ENCODE measurements around the gene LRGUK. TPM values are rescaled to one million over a fixed set of nuclear protein-coding genes. Genes with fewer than 3 reads are reported as not detected.

LRGUK gene
- total RNA-seq, 6 experiments from 2014 or later, result 0.13 to 0.37 (median 0.31) TPM; not detected in 1

DNA sequence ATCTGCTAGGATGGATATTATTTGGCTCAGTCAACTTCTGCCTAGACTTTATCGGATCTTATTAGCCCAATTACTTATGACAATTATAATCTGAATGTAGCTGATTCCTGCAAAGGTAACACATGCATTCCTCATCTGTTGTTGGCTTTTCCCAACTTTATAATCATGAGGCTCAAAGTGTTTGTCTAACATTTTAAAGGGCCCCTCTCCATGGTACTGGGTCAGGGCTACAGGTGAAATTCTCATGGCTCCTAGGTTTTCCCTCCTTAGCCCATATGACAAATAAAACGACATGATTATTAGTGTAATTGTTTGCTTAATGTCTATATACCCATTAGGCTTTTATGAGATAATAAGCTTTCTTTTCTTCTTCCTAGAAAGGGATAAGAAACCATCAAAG lies 4.2 kb upstream of the LRGUK start:
- WGBS (ENCODE audit: insufficient coverage, low coverage, low lambda C conversion rate, missing lambda C conversion rate), result 47% methylated on average over 2 of the region's 2 CpGs

DNA sequence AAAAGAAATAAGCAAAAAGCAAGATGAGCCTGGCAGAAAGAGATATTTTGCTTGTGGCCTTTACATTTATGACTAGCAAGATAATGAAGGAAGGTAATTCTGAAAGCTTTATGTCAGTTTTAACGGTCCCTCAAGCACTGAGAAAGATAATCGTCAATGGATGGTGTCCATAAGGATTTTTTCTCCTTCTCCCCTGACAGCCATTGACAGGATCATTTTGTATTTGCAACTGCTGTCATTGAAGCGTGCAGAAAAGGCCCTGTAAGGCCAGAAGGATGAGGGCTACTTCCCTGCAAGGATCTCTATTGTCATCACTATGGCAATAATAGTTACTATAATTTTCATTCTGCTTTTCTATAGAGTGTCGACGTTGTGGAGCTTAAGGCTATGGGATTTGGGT lies 994 bp upstream of the LRGUK start:
- no peak for ATAC-seq
- Histone ChIP-seq H3K4me3 (no peak overlapping the region), H3K27ac (no peak overlapping the region), H3K4me1 (peaks cover 0 to 4% (median 0%) of the 10 kb centered on the region in 4 donors), H3K9me3 (no peaks in the 10 kb centered on the region), H3K36me3 (no peaks in the 10 kb centered on the region), H3K27me3 (no peaks in the 10 kb centered on the region)
- 84% methylated on average over 5 of the region's 5 CpGs for WGBS (ENCODE audit: insufficient coverage, low coverage, low lambda C conversion rate, missing lambda C conversion rate)
- intact Hi-C loops (cut with DNase I), result no loop called here
- DNase-seq, result no peak
- TF ChIP-seq, protein P1, sequence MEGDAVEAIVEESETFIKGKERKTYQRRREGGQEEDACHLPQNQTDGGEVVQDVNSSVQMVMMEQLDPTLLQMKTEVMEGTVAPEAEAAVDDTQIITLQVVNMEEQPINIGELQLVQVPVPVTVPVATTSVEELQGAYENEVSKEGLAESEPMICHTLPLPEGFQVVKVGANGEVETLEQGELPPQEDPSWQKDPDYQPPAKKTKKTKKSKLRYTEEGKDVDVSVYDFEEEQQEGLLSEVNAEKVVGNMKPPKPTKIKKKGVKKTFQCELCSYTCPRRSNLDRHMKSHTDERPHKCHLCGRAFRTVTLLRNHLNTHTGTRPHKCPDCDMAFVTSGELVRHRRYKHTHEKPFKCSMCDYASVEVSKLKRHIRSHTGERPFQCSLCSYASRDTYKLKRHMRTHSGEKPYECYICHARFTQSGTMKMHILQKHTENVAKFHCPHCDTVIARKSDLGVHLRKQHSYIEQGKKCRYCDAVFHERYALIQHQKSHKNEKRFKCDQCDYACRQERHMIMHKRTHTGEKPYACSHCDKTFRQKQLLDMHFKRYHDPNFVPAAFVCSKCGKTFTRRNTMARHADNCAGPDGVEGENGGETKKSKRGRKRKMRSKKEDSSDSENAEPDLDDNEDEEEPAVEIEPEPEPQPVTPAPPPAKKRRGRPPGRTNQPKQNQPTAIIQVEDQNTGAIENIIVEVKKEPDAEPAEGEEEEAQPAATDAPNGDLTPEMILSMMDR (IDR thresholded peaks at IDR 0.05), result no peak
- TF ChIP-seq POLR2A (IDR thresholded peaks at IDR 0.05), result no peak

More for the DNA sequence above, 4.2 kb upstream of the LRGUK start:
- Histone ChIP-seq H3K9me3 (no peaks in the 10 kb centered on the region), H3K36me3 (no peaks in the 10 kb centered on the region), H3K4me3 (no peak overlapping the region), H3K4me1 (peaks cover 0 to 4% (median 0%) of the 10 kb centered on the region in 4 donors), H3K27ac (no peak overlapping the region), H3K27me3 (no peaks in the 10 kb centered on the region)
- ATAC-seq (no peak), DNase-seq (no peak)
- intact Hi-C loops (cut with DNase I), result no loop called here
- TF ChIP-seq POLR2A (IDR thresholded peaks at IDR 0.05), result no peak
- TF ChIP-seq, protein P1 (IDR thresholded peaks at IDR 0.05), result no peak

DNA sequence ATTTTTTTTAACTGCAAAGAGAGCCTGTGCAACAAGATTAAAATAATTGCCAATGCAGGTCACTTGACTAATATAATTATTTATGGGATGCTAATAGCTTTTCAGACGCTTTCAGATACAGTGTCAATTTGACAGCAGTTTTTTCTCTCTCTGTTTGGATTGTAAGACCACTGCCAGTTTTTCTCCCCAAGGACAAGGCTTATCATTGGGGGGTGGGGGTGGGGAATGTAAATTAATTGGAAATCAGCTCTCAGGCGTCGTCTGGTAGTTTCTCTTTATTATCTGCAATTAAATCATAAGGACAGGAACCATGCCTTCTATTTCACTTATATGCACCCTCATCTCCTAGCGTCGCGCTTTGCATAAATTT lies 559 bp upstream of the LRGUK start:
- no peaks in the 10 kb centered on the region for H3K9me3 ChIP-seq
- WGBS (ENCODE audit: insufficient coverage, low coverage, low lambda C conversion rate, missing lambda C conversion rate), result 18% methylated on average over 6 of the region's 6 CpGs
- TF ChIP-seq, protein P1 (IDR thresholded peaks at IDR 0.05), result no peak
- no peak for TF ChIP-seq POLR2A (IDR thresholded peaks at IDR 0.05)
- intact Hi-C loops (cut with DNase I), result no loop called here
- DNase-seq, result no peak
- peaks cover 0 to 4% (median 0%) of the 10 kb centered on the region in 4 donors for H3K4me1 ChIP-seq
- H3K27me3 ChIP-seq, result no peaks in the 10 kb centered on the region
- H3K4me3 ChIP-seq, result peak overlapping the region in 2 of 3 donors; percentile 55 to 75
- ATAC-seq, result no peak
- no peaks in the 10 kb centered on the region for H3K36me3 ChIP-seq
- no peak overlapping the region for H3K27ac ChIP-seq

DNA sequence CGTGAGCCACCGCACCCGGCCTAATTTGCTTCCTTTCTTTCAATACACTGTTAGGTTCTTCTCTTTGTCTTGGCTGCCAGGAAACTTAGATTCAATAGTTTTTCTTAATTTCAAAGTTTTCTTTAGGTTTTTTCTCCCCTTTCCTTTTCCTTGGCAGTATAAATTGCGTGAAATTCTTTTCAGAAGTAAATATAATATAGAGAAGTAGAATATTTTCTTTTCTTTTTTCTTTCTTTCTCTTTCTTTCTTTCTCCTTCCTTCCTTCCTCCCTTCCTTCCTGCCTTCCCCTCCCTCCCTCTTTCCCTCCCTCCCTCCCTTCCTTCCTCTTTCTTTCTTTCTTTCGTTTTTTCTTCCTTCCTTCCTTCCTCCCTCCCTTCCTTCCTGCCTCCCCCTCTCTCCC lies 1.7 kb downstream of the LRGUK start:
- H3K27me3 ChIP-seq, result no peaks in the 10 kb centered on the region
- H3K27ac ChIP-seq, result no peak overlapping the region
- 57% methylated on average over 5 of the region's 5 CpGs for WGBS (ENCODE audit: insufficient coverage, low coverage, low lambda C conversion rate, missing lambda C conversion rate)
- no peak overlapping the region for H3K4me3 ChIP-seq
- DNase-seq (no peak), ATAC-seq (no peak)
- intact Hi-C loops (cut with DNase I), result no loop called here
- H3K36me3 ChIP-seq, result no peaks in the 10 kb centered on the region
- TF ChIP-seq POLR2A (IDR thresholded peaks at IDR 0.05), result no peak
- TF ChIP-seq, protein P1 (IDR thresholded peaks at IDR 0.05), result no peak
- H3K9me3 ChIP-seq, result no peaks in the 10 kb centered on the region
- H3K4me1 ChIP-seq, result peaks cover 0 to 4% (median 0%) of the 10 kb centered on the region in 4 donors

Measured in right lobe of liver (tissue), 6 donors.